H9 (cell line): ENCODE results near the gene F2RL3. TPM values are rescaled to one million over a fixed set of nuclear protein-coding genes. Genes with fewer than 3 reads are reported as not detected.

Source experiments
- DNase-seq: peaks from one replicate; pipeline ENCODE4 v3.0.0-alpha.2; 2017
- H2AFZ ChIP-seq: one replicate; pipeline ENCODE4 v1.6.1; 2013; ENCODE audit warnings: mild to moderate bottlenecking, low read length, control low read depth, moderate library complexity
- H2AK5ac ChIP-seq: 2 replicates; pipeline ENCODE4 v1.6.1; 2013; ENCODE audit warnings: low read length, control low read depth, mixed read lengths; ENCODE audit not compliant: insufficient read length
- H2BK120ac ChIP-seq: one replicate; pipeline ENCODE4 v1.6.1; 2013; ENCODE audit warnings: low read depth, mild to moderate bottlenecking, low read length, control low read depth, inconsistent platforms; ENCODE audit not compliant: poor library complexity, severe bottlenecking
- H2BK12ac ChIP-seq: 2 replicates; pipeline ENCODE4 v1.6.1; 2013; ENCODE audit warnings: low read length, control low read depth, mixed read lengths, low read depth; ENCODE audit not compliant: insufficient read length
- H2BK15ac ChIP-seq: 2 replicates; pipeline ENCODE4 v1.6.1; 2013; ENCODE audit warnings: low read depth, low read length, control low read depth
- H2BK20ac ChIP-seq: one replicate; pipeline ENCODE4 v1.6.1; 2013; ENCODE audit warnings: low read depth, mild to moderate bottlenecking, low read length, control low read depth, inconsistent platforms; ENCODE audit not compliant: poor library complexity, severe bottlenecking
- H2BK5ac ChIP-seq: 2 replicates; pipeline ENCODE4 v1.6.1; 2013; ENCODE audit warnings: low read length, control low read depth, mixed read lengths; ENCODE audit not compliant: insufficient read length
- H3K14ac ChIP-seq: 2 replicates; pipeline ENCODE4 v1.6.1; 2013; ENCODE audit warnings: low read length, control low read depth; ENCODE audit not compliant: insufficient read depth
- H3K18ac ChIP-seq: 2 replicates; pipeline ENCODE4 v1.6.1; 2013; ENCODE audit warnings: low read depth, mild to moderate bottlenecking, mixed read lengths, low read length, control low read depth; ENCODE audit not compliant: insufficient read length
- H3K23ac ChIP-seq: 2 replicates; pipeline ENCODE4 v1.6.1; 2013; ENCODE audit warnings: low read length, control low read depth, mixed read lengths, low read depth; ENCODE audit not compliant: insufficient read length
- H3K23me2 ChIP-seq: 2 replicates; pipeline ENCODE4 v1.6.1; 2013; ENCODE audit warnings: low read depth, mild to moderate bottlenecking, mixed read lengths, low read length, control low read depth; ENCODE audit not compliant: insufficient read length, poor library complexity, severe bottlenecking
- H3K27ac ChIP-seq: 2 replicates; pipeline ENCODE4 v1.5.1; 2013; ENCODE audit warnings: low read length, control low read depth, mixed read lengths, low read depth; ENCODE audit not compliant: insufficient read length
- H3K27me3 ChIP-seq: 2 replicates; pipeline ENCODE4 v1.6.1; 2013; ENCODE audit warnings: low read length, control low read depth, inconsistent platforms; ENCODE audit not compliant: insufficient read depth
- H3K4ac ChIP-seq: 2 replicates; pipeline ENCODE4 v1.6.1; 2013; ENCODE audit warnings: low read depth, mild to moderate bottlenecking, control low read depth, inconsistent platforms, low read length, moderate library complexity
- H3K4me1 ChIP-seq: 2 replicates; pipeline ENCODE4 v1.6.1; 2013; ENCODE audit warnings: low read length, control low read depth, inconsistent platforms; ENCODE audit not compliant: insufficient read depth
- H3K4me2 ChIP-seq: 2 replicates; pipeline ENCODE4 v1.6.1; 2013; ENCODE audit warnings: low read length, control low read depth, mixed read lengths; ENCODE audit not compliant: insufficient read length, insufficient read depth
- H3K56ac ChIP-seq: 2 replicates; pipeline ENCODE4 v1.6.1; 2013; ENCODE audit warnings: low read depth, mild to moderate bottlenecking, mixed read lengths, low read length, control low read depth; ENCODE audit not compliant: insufficient read length
- H3K79me1 ChIP-seq: 2 replicates; pipeline ENCODE4 v1.6.1; 2013; ENCODE audit warnings: low read depth, mild to moderate bottlenecking, moderate library complexity, low read length, control low read depth, inconsistent platforms; ENCODE audit not compliant: insufficient read depth, poor library complexity, severe bottlenecking
- H3K79me2 ChIP-seq: 2 replicates; pipeline ENCODE4 v1.6.1; 2013; ENCODE audit warnings: low read length, control low read depth, inconsistent platforms; ENCODE audit not compliant: insufficient read depth
- H3K9ac ChIP-seq: 2 replicates; pipeline ENCODE4 v1.6.1; 2013; ENCODE audit warnings: low read length, control low read depth, mixed read lengths; ENCODE audit not compliant: insufficient read length; ENCODE audit errors: extremely low read depth
- H3K9me3 ChIP-seq: one replicate; pipeline ENCODE4 v1.6.1; 2013; ENCODE audit warnings: low read depth, low read length, inconsistent platforms; ENCODE audit not compliant: control insufficient read depth
- H3T11ph ChIP-seq: one replicate; pipeline ENCODE4 v1.6.1; 2013; ENCODE audit warnings: mild to moderate bottlenecking, low read length, control low read depth, inconsistent platforms
- H4K20me1 ChIP-seq: one replicate; pipeline ENCODE4 v1.6.1; 2013; ENCODE audit not compliant: control insufficient read depth, insufficient read length, insufficient read depth
- H4K5ac ChIP-seq: 2 replicates; pipeline ENCODE4 v1.6.1; 2013; ENCODE audit warnings: low read depth, mild to moderate bottlenecking, mixed read lengths, low read length, control low read depth; ENCODE audit not compliant: insufficient read length
- H4K8ac ChIP-seq: replicated peaks from 2 replicates; pipeline ENCODE4 v1.6.1; 2013; ENCODE audit warnings: low read length, control low read depth, mixed read lengths, low read depth; ENCODE audit not compliant: insufficient read length
- H4K91ac ChIP-seq: 2 replicates; pipeline ENCODE4 v1.6.1; 2013; ENCODE audit warnings: low read depth, mild to moderate bottlenecking, moderate library complexity, mixed read lengths, low read length, control low read depth; ENCODE audit not compliant: insufficient read length
- H3K27ac Mint-ChIP-seq, 3 experiments: 2 replicates in 2 of 3; 3 replicates in 1 of 3; pipeline ENCODE4 v1.8.0; 2020 to 2021; ENCODE audit warnings: mixed read lengths in 3 of 3, mild to moderate bottlenecking in 1 of 3, moderate library complexity in 1 of 3
- H3K27me3 Mint-ChIP-seq: 2 replicates; pipeline ENCODE4 v1.8.0; 2021; ENCODE audit warnings: low read depth, mild to moderate bottlenecking, moderate library complexity, mixed read lengths
- H3K36me3 Mint-ChIP-seq, 3 experiments: 2 replicates in 2 of 3; 3 replicates in 1 of 3; pipeline ENCODE4 v1.8.0; 2020 to 2021; ENCODE audit warnings: low read depth in 3 of 3, mixed read lengths in 3 of 3; ENCODE audit not compliant: insufficient read depth in 1 of 3
- H3K4me1 Mint-ChIP-seq, 2 experiments: 2 replicates each; pipeline ENCODE4 v1.8.0; 2020; ENCODE audit warnings: mixed read lengths in 2 of 2
- H3K4me3 Mint-ChIP-seq, 2 experiments: 2 replicates in 1 of 2; 3 replicates in 1 of 2; pipeline ENCODE4 v1.8.0; 2020 to 2021; ENCODE audit warnings: mild to moderate bottlenecking in 2 of 2, mixed read lengths in 2 of 2, moderate library complexity in 1 of 2
- H3K9me3 Mint-ChIP-seq, 2 experiments: 2 replicates in 1 of 2; 3 replicates in 1 of 2; pipeline ENCODE4 v1.8.0; 2020; ENCODE audit warnings: mild to moderate bottlenecking in 2 of 2, mixed read lengths in 2 of 2, moderate library complexity in 1 of 2
- WGBS: extraction: QIAGEN DNeasy Blood & Tissue Kit; methylation state at CpG from one replicate; pipeline ENCODE4 v1.1.7; 2013; ENCODE audit warnings: missing lambda C conversion rate, low lambda C conversion rate, mixed read lengths; ENCODE audit not compliant: insufficient read length; ENCODE audit errors: extremely low coverage; 5-methylcytosine and 5-hydroxymethylcytosine counted together
- total RNA-seq: library from RNA; stranded (reverse); gene quantifications from 2 replicates; pipeline ENCODE4 v1.2.1, GENCODE V29; 2021
- TF ChIP-seq, protein P1 (sequence below): fragments of 200-600 bp; sonication (generic); conservative IDR thresholded peaks from 3 replicates; pipeline ENCODE4 v1.8.0; 2021; ENCODE audit warnings: antibody characterized with exemption, mild to moderate bottlenecking

The F2RL3 gene
- total RNA-seq, 1 experiment from 2014 or later: not detected

DNA sequence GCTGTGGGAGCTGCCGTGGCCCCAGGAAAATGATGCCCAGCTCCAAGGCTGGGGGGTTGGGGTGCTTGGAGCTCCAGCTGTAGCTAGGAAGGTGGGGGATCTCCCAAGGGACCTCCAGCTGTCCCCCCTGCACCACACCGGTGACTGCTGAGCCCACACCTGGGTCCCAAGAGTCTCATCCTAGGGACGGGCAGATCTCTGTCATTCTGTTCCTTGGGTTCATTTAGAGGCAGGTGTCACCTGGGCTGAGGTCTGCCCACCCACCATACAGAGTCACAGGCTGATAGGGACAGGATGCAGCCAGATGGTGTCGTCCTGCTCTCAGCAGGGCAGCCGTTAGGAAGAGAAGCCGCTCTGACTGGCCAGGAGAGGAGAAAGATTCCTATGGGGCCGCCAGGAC, 5.3 kb downstream of the F2RL3 start:
- Histone ChIP-seq H4K91ac (no peak overlapping the region), H2BK120ac (no peak overlapping the region), H4K5ac (no peak overlapping the region), H3K79me2 (no peaks in the 10 kb centered on the region), H3K4me1 (no peaks in the 10 kb centered on the region), H2AK5ac (no peak overlapping the region), H2BK12ac (no peak overlapping the region), H2BK5ac (no peak overlapping the region), H3K27ac (no peak overlapping the region), H3K79me1 (no peaks in the 10 kb centered on the region), H3T11ph (no peak overlapping the region), H3K18ac (no peak overlapping the region), H3K56ac (no peak overlapping the region), H3K23me2 (peaks cover 11% of the 10 kb centered on the region), H2AFZ (no peak overlapping the region), H3K23ac (no peak overlapping the region), H4K20me1 (no peaks in the 10 kb centered on the region), H4K8ac (no peak overlapping the region), H2BK15ac (no peak overlapping the region), H3K4me2 (no peak overlapping the region), H3K14ac (no peak overlapping the region; the same call in 1 of the 2 replicates), H3K9me3 (no peaks in the 10 kb centered on the region), H2BK20ac (no peak overlapping the region), H3K9ac (no peak overlapping the region), H3K4ac (no peak overlapping the region), H3K27me3 (peaks cover 4% of the 10 kb centered on the region; the same call in 1 of the 2 replicates)
- TF ChIP-seq, protein P1, sequence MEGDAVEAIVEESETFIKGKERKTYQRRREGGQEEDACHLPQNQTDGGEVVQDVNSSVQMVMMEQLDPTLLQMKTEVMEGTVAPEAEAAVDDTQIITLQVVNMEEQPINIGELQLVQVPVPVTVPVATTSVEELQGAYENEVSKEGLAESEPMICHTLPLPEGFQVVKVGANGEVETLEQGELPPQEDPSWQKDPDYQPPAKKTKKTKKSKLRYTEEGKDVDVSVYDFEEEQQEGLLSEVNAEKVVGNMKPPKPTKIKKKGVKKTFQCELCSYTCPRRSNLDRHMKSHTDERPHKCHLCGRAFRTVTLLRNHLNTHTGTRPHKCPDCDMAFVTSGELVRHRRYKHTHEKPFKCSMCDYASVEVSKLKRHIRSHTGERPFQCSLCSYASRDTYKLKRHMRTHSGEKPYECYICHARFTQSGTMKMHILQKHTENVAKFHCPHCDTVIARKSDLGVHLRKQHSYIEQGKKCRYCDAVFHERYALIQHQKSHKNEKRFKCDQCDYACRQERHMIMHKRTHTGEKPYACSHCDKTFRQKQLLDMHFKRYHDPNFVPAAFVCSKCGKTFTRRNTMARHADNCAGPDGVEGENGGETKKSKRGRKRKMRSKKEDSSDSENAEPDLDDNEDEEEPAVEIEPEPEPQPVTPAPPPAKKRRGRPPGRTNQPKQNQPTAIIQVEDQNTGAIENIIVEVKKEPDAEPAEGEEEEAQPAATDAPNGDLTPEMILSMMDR: no peak
- Mint-ChIP-seq H3K27me3 (peaks cover 28% of the 10 kb centered on the region), H3K27ac (no peak overlapping the region), H3K4me1 (peaks cover 0 to 5% of the 10 kb centered on the region in 2 experiments; a peak in 2 of 4 replicates), H3K4me3 (no peak overlapping the region), H3K9me3 (no peaks in the 10 kb centered on the region; a peak in 1 of 5 replicates), H3K36me3 (no peaks in the 10 kb centered on the region)
- no CpG with 5 or more reads among the region's 7 CpGs for WGBS
- no peak for DNase-seq
